MM.1S (cell line): ENCODE results near the gene CLDN7.

Source experiments
- DNase-seq: peaks from one replicate; pipeline ENCODE4 v3.0.0-alpha.2; 2015
- H2AFZ ChIP-seq: fragments of 300-600 bp; sonication (generic); 2 replicates; pipeline ENCODE4 v1.6.0; 2016; ENCODE audit warnings: antibody characterized with exemption, low read length
- H3F3A ChIP-seq: fragments of 300-600 bp; sonication (generic); 2 replicates; pipeline ENCODE4 v1.6.1; 2016; ENCODE audit warnings: mild to moderate bottlenecking, antibody characterized with exemption, low read length, moderate library complexity, mixed read lengths; ENCODE audit not compliant: insufficient read depth
- H3K27ac ChIP-seq: fragments of 300-600 bp; sonication (generic); 2 replicates; pipeline ENCODE4 v1.5.1; 2016; ENCODE audit warnings: mild to moderate bottlenecking, low read length
- H3K27me3 ChIP-seq: fragments of 300-600 bp; sonication (generic); replicated peaks from 2 replicates; pipeline ENCODE4 v1.6.0; 2016; ENCODE audit warnings: low read length; ENCODE audit not compliant: insufficient read depth
- H3K36me3 ChIP-seq: fragments of 300-600 bp; sonication (generic); replicated peaks from 2 replicates; pipeline ENCODE4 v1.6.1; 2016; ENCODE audit warnings: mild to moderate bottlenecking, low read length, mixed read lengths; ENCODE audit not compliant: insufficient read depth
- H3K4me1 ChIP-seq: fragments of 300-600 bp; sonication (generic); 2 replicates; pipeline ENCODE4 v1.6.1; 2016; ENCODE audit warnings: low read length, mixed read lengths
- H3K4me2 ChIP-seq: fragments of 300-600 bp; sonication (generic); 2 replicates; pipeline ENCODE4 v1.6.0; 2016; ENCODE audit warnings: low read depth, low read length
- H3K4me3 ChIP-seq: fragments of 300-600 bp; sonication (generic); 2 replicates; pipeline ENCODE4 v1.5.1; 2016; ENCODE audit warnings: low read length, mixed read lengths
- H3K79me2 ChIP-seq: fragments of 300-600 bp; sonication (generic); 2 replicates; pipeline ENCODE4 v1.6.1; 2016; ENCODE audit warnings: mixed run types, low read length, mixed read lengths
- H3K9ac ChIP-seq: fragments of 300-600 bp; sonication (generic); 2 replicates; pipeline ENCODE4 v1.6.1; 2016; ENCODE audit warnings: low read length, mixed read lengths
- H3K9me2 ChIP-seq: fragments of 300-600 bp; sonication (generic); replicated peaks from 2 replicates; pipeline ENCODE4 v1.6.1; 2016; ENCODE audit warnings: mild to moderate bottlenecking, low read length, mixed read lengths; ENCODE audit not compliant: insufficient read depth
- H3K9me3 ChIP-seq: fragments of 300-600 bp; sonication (generic); replicated peaks from 2 replicates; pipeline ENCODE4 v1.6.1; 2016; ENCODE audit warnings: mild to moderate bottlenecking, low read length, mixed read lengths; ENCODE audit not compliant: insufficient read depth
- H4K20me1 ChIP-seq: fragments of 300-600 bp; sonication (generic); 2 replicates; pipeline ENCODE4 v1.6.1; 2016; ENCODE audit warnings: mild to moderate bottlenecking, low read length, moderate library complexity, mixed read lengths; ENCODE audit not compliant: insufficient read depth
- CTCF ChIP-seq: fragments of 300-600 bp; sonication (generic); IDR thresholded peaks from 2 replicates; pipeline ENCODE4 v1.5.1; 2016; ENCODE audit warnings: antibody characterized with exemption, low read length, mixed read lengths
- EZH2 ChIP-seq: fragments of 300-600 bp; sonication (generic); optimal IDR thresholded peaks from 2 replicates; pipeline ENCODE3; 2017; ENCODE audit warnings: low read depth, mild to moderate bottlenecking, antibody characterized with exemption, low read length, mixed read lengths
- EZH2phosphoT487 ChIP-seq: fragments of 300-600 bp; sonication (generic); IDR thresholded peaks from 2 replicates; pipeline ENCODE4 v1.6.1; 2018; ENCODE audit warnings: antibody characterized with exemption, low read length

The CLDN7 gene

GRCh38 chr17:7292729-7293128 is 30.5 kb upstream of the CLDN7 start:
- TF ChIP-seq EZH2phosphoT487, result no peak
- TF ChIP-seq CTCF, result no peak
- no peak for TF ChIP-seq EZH2
- Histone ChIP-seq H3K36me3 (no peaks in the 10 kb centered on the region), H2AFZ (no peak overlapping the region), H3K9me3 (no peaks in the 10 kb centered on the region), H3K9ac (no peak overlapping the region), H3K79me2 (no peaks in the 10 kb centered on the region), H3K9me2 (no peaks in the 10 kb centered on the region), H3F3A (no peaks in the 10 kb centered on the region), H4K20me1 (no peaks in the 10 kb centered on the region), H3K4me1 (peaks cover 15% of the 10 kb centered on the region; the same call in 1 of the 2 replicates), H3K4me3 (no peak overlapping the region), H3K27me3 (peaks cover 66% of the 10 kb centered on the region), H3K27ac (no peak overlapping the region), H3K4me2 (no peak overlapping the region)
- DNase-seq, result no peak

GRCh38 chr17:7292194-7292593 is 29.9 kb upstream of the CLDN7 start:
- H3K4me3 ChIP-seq, result no peak overlapping the region
- H4K20me1 ChIP-seq, result no peaks in the 10 kb centered on the region
- TF ChIP-seq EZH2phosphoT487 (no peak), EZH2 (no peak), CTCF (no peak)
- no peak overlapping the region for H3K9ac ChIP-seq
- no peak overlapping the region for H3K27ac ChIP-seq
- no peak overlapping the region for H3K4me2 ChIP-seq
- DNase-seq, result no peak
- H3K79me2 ChIP-seq, result no peaks in the 10 kb centered on the region
- H3K4me1 ChIP-seq, result peaks cover 15% of the 10 kb centered on the region; the same call in 1 of the 2 replicates
- H3K27me3 ChIP-seq, result peaks cover 71% of the 10 kb centered on the region
- H3F3A ChIP-seq, result no peaks in the 10 kb centered on the region
- H3K9me3 ChIP-seq, result no peaks in the 10 kb centered on the region
- H3K9me2 ChIP-seq, result no peaks in the 10 kb centered on the region
- no peak overlapping the region for H2AFZ ChIP-seq
- no peaks in the 10 kb centered on the region for H3K36me3 ChIP-seq

- Histone ChIP-seq H3K27me3 (peaks cover 83% of the 10 kb centered on the region), H3K9ac (no peak overlapping the region)
- no peak for TF ChIP-seq EZH2
- no peak for TF ChIP-seq EZH2phosphoT487
Observed at GRCh38 chr17:7290685-7291084, 28.4 kb upstream of the CLDN7 start.

GRCh38 chr17:7290166-7290565 is 27.9 kb upstream of the CLDN7 start:
- peaks cover 11% of the 10 kb centered on the region for H3K4me1 ChIP-seq
- H3K27ac ChIP-seq, result no peak overlapping the region
- H3K9me3 ChIP-seq, result no peaks in the 10 kb centered on the region
- no peaks in the 10 kb centered on the region for H3K9me2 ChIP-seq
- no peak for DNase-seq
- H3K27me3 ChIP-seq, result peaks cover 88% of the 10 kb centered on the region
- no peak overlapping the region for H2AFZ ChIP-seq
- no peak overlapping the region for H3K4me3 ChIP-seq
- no peaks in the 10 kb centered on the region for H3K79me2 ChIP-seq
- no peak for TF ChIP-seq EZH2phosphoT487
- no peak for TF ChIP-seq EZH2
- TF ChIP-seq CTCF, result no peak
- H3K4me2 ChIP-seq, result no peak overlapping the region
- H3K9ac ChIP-seq, result no peak overlapping the region
- H3F3A ChIP-seq, result no peaks in the 10 kb centered on the region
- no peaks in the 10 kb centered on the region for H4K20me1 ChIP-seq
- H3K36me3 ChIP-seq, result no peaks in the 10 kb centered on the region

More at GRCh38 chr17:7290685-7291084, 28.4 kb upstream of the CLDN7 start:
- H3F3A ChIP-seq, result no peaks in the 10 kb centered on the region
- H3K4me2 ChIP-seq, result no peak overlapping the region
- no peaks in the 10 kb centered on the region for H3K36me3 ChIP-seq
- no peak overlapping the region for H2AFZ ChIP-seq
- no peak for DNase-seq
- H3K9me3 ChIP-seq, result no peaks in the 10 kb centered on the region
- no peaks in the 10 kb centered on the region for H3K79me2 ChIP-seq
- peaks cover 13% of the 10 kb centered on the region for H3K4me1 ChIP-seq
- H3K4me3 ChIP-seq, result no peak overlapping the region
- no peak overlapping the region for H3K27ac ChIP-seq
- no peaks in the 10 kb centered on the region for H3K9me2 ChIP-seq
- no peaks in the 10 kb centered on the region for H4K20me1 ChIP-seq
